Thyroid gland (tissue), 4 donors: ENCODE results near the gene PRR20C.
"Not testable (repeated sequence)": the region's sequence is repeated elsewhere in the genome, so short reads cannot be mapped to it uniquely, and the experiment has no call there.

Experiments used
- POLR2A ChIP-seq, 2 donors: fragments of 450-650 bp; IDR thresholded peaks; one replicate each; pipeline ENCODE4 v1.6.1; 2017; ENCODE audit warnings: antibody characterized with exemption in 2 of 2, mild to moderate bottlenecking in 2 of 2, moderate library complexity in 1 of 2
- TF ChIP-seq, protein P1 (sequence below), 6 experiments: fragments of 200-600 bp in 3 of 6; fragments of 450-650 bp in 3 of 6; sonication (generic) in 3 of 6; IDR thresholded peaks; one replicate each; pipeline ENCODE4 v1.5.1; 2016 to 2019; ENCODE audit warnings: antibody characterized with exemption in 6 of 6, mild to moderate bottlenecking in 2 of 6, inconsistent platforms in 1 of 6, moderate library complexity in 1 of 6

DNA sequence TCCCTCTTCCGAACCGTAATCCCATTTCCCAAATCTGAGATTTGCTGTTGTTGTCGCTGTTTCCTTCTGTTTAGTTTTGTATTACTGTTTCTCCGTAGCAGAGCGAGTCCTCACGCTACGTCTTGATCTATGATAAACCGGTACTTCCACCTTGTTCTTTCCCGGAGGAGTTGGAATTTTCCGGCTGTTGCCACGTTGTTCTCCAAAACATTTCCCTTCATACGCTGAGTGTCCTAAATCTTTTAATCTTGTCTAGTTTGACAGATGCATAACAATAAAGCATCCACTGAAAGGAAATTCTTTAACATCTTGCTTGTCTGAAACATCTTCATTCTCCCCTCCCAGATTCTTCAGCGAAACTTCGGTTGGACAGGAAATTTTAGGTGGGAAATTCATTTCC, 5.8 kb upstream of the PRR20C start:
- TF ChIP-seq, protein P1, sequence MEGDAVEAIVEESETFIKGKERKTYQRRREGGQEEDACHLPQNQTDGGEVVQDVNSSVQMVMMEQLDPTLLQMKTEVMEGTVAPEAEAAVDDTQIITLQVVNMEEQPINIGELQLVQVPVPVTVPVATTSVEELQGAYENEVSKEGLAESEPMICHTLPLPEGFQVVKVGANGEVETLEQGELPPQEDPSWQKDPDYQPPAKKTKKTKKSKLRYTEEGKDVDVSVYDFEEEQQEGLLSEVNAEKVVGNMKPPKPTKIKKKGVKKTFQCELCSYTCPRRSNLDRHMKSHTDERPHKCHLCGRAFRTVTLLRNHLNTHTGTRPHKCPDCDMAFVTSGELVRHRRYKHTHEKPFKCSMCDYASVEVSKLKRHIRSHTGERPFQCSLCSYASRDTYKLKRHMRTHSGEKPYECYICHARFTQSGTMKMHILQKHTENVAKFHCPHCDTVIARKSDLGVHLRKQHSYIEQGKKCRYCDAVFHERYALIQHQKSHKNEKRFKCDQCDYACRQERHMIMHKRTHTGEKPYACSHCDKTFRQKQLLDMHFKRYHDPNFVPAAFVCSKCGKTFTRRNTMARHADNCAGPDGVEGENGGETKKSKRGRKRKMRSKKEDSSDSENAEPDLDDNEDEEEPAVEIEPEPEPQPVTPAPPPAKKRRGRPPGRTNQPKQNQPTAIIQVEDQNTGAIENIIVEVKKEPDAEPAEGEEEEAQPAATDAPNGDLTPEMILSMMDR (IDR thresholded peaks at IDR 0.05): not testable (repeated sequence)
- TF ChIP-seq POLR2A (IDR thresholded peaks at IDR 0.05): not testable (repeated sequence)
